Panc1 (cell line): ENCODE measurements around the gene RNU1-4.
"Not testable (repeated sequence)": the region's sequence is repeated elsewhere in the genome, so short reads cannot be mapped to it uniquely, and the experiment has no call there.

Source experiments
- CTCF ChIP-seq: fragments of 450-650 bp; IDR thresholded peaks from 2 replicates; pipeline ENCODE4 v1.5.1; 2017; ENCODE audit warnings: mild to moderate bottlenecking
- POLR2AphosphoS5 ChIP-seq: IDR thresholded peaks from 2 replicates; pipeline ENCODE4 v1.6.1; 2012; ENCODE audit warnings: mild to moderate bottlenecking, low read depth, low read length, moderate library complexity
- TCF7L2 ChIP-seq: IDR thresholded peaks from 2 replicates; pipeline ENCODE4 v1.6.1; 2011; ENCODE audit warnings: mild to moderate bottlenecking, low read depth, low read length, inconsistent platforms
- TF ChIP-seq, protein P1 (sequence below), 2 experiments: IDR thresholded peaks; 2 replicates each; pipeline ENCODE4 v1.6.1; 2011 to 2012; ENCODE audit warnings: low read depth in 2 of 2, control low read depth in 1 of 2, low read length in 1 of 2, mild to moderate bottlenecking in 1 of 2, moderate library complexity in 1 of 2; ENCODE audit not compliant: insufficient read depth in 1 of 2

GRCh38 chr1:16760456-16760765 lies 20.1 kb downstream of the RNU1-4 start:
- TF ChIP-seq CTCF, POLR2AphosphoS5, TCF7L2: not testable (repeated sequence)
- TF ChIP-seq, protein P1, sequence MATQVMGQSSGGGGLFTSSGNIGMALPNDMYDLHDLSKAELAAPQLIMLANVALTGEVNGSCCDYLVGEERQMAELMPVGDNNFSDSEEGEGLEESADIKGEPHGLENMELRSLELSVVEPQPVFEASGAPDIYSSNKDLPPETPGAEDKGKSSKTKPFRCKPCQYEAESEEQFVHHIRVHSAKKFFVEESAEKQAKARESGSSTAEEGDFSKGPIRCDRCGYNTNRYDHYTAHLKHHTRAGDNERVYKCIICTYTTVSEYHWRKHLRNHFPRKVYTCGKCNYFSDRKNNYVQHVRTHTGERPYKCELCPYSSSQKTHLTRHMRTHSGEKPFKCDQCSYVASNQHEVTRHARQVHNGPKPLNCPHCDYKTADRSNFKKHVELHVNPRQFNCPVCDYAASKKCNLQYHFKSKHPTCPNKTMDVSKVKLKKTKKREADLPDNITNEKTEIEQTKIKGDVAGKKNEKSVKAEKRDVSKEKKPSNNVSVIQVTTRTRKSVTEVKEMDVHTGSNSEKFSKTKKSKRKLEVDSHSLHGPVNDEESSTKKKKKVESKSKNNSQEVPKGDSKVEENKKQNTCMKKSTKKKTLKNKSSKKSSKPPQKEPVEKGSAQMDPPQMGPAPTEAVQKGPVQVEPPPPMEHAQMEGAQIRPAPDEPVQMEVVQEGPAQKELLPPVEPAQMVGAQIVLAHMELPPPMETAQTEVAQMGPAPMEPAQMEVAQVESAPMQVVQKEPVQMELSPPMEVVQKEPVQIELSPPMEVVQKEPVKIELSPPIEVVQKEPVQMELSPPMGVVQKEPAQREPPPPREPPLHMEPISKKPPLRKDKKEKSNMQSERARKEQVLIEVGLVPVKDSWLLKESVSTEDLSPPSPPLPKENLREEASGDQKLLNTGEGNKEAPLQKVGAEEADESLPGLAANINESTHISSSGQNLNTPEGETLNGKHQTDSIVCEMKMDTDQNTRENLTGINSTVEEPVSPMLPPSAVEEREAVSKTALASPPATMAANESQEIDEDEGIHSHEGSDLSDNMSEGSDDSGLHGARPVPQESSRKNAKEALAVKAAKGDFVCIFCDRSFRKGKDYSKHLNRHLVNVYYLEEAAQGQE (IDR thresholded peaks at IDR 0.05; ENCODE audit: insufficient read depth in 1 of 2, low read depth in 2 of 2, low read length in 1 of 2) = not testable (repeated sequence)
